ENCODE data around the gene RELT. TPM values are rescaled to one million over a fixed set of nuclear protein-coding genes. Genes with fewer than 3 reads are reported as not detected.

RELT gene
- total RNA-seq, 2 experiments from 2014 or later, result 26.2 to 28.4 TPM

DNA sequence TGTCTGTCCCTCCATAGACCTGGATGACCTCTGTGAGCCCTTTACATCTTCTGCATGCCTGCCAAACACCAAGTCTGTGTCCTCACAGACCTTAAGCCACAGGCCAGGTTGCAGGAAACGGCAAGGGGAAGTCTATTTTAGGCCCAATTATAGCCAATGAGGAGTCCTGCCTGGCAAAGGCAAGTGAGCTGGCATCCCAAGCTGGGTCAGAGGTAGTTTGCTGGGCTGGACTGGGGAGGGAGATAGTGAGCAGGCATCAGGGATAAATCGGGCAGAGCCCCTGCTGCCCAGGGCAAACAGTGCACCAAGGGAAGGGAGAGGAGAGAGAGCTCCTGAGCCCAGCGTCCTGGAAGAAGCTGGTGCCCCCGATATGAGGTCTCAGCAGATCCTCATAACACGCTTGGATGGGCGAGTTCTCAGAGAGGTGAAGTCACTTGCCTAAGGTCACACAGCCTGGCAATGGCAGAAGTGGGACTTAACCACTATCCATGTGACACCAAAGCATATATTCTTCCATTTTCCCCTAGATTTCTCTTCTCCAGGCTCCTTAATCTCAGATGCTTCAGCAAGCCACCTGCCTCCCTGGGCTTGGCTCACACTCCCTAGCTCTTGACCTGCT, 3.7 kb upstream of the RELT start:
- no peak for ATAC-seq (ENCODE audit: low read depth)
- peaks cover 3% of the 10 kb centered on the region for H3K36me3 Mint-ChIP-seq
- DNase-seq, result no peak
- peaks cover 16% of the 10 kb centered on the region for H3K4me1 Mint-ChIP-seq
- H3K27ac Mint-ChIP-seq, result peak overlapping the region; percentile 24
- no peak overlapping the region for H3K4me3 Mint-ChIP-seq
- POLR2A ChIA-PET, result interaction anchor here (1.3 kb wide), 1 partner anchor 13 kb away, joined by 3 read pairs; no protein-coding TSS in a partner anchor
- H3K9me3 Mint-ChIP-seq, result no peaks in the 10 kb centered on the region
- no peaks in the 10 kb centered on the region for H3K27me3 Mint-ChIP-seq

DNA sequence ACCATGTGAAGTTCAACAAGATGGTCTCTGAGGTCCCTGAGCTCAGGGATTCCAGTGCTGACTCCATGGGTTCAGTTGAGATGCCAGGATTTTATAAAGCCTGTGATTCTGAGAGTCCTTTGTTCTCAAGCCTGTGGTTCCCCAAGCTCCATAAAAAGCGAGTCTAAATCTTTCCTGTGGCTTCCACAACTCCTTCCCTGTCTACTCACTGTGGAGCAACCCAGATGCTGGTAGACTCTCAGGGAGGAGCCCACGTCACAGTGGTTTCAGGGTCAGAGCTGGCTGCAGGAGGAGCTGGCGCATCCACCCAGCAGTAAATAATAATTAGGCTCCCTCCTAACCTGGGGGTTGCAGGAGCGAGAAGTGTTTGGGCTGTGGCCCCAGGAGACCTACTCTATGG, 2.0 kb upstream of the RELT start:
- no peak overlapping the region for H3K4me3 Mint-ChIP-seq
- no peaks in the 10 kb centered on the region for H3K27me3 Mint-ChIP-seq
- peaks cover 30% of the 10 kb centered on the region for H3K4me1 Mint-ChIP-seq
- no peak overlapping the region for H3K27ac Mint-ChIP-seq
- ATAC-seq (ENCODE audit: low read depth), result no peak
- H3K9me3 Mint-ChIP-seq, result no peaks in the 10 kb centered on the region
- peaks cover 5% of the 10 kb centered on the region for H3K36me3 Mint-ChIP-seq
- POLR2A ChIA-PET, result no interaction called here
- no peak for DNase-seq

DNA sequence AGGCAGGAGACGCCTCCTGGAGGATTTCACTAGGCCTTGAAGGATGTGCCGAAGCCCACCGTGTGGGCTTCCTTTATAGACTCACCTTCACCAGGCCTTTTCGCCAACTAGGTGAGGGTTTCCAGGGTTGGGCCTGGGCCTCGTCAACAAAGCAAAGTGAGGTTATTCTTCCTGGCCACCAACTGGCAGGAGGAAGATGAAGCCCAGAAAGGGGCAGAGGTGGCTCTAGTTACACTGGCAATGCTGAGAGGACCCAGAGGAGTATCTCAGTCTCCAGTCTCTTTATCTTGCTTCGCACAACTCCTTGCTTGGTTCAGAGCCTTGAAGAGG, 404 bp upstream of the RELT start:
- Mint-ChIP-seq H3K36me3 (peaks cover 5% of the 10 kb centered on the region), H3K9me3 (no peaks in the 10 kb centered on the region), H3K4me1 (peaks cover 34% of the 10 kb centered on the region), H3K27ac (peak overlapping the region; percentile 91), H3K4me3 (peak overlapping the region; percentile 70), H3K27me3 (no peaks in the 10 kb centered on the region)
- DNase-seq (no peak), ATAC-seq (ENCODE audit: low read depth) (no peak)
- POLR2A ChIA-PET, result interaction anchor here (2.0 kb wide), 3 partner anchors 10 to 25 kb away, joined by 8 to 10 read pairs (median 9); no protein-coding TSS in a partner anchor

DNA sequence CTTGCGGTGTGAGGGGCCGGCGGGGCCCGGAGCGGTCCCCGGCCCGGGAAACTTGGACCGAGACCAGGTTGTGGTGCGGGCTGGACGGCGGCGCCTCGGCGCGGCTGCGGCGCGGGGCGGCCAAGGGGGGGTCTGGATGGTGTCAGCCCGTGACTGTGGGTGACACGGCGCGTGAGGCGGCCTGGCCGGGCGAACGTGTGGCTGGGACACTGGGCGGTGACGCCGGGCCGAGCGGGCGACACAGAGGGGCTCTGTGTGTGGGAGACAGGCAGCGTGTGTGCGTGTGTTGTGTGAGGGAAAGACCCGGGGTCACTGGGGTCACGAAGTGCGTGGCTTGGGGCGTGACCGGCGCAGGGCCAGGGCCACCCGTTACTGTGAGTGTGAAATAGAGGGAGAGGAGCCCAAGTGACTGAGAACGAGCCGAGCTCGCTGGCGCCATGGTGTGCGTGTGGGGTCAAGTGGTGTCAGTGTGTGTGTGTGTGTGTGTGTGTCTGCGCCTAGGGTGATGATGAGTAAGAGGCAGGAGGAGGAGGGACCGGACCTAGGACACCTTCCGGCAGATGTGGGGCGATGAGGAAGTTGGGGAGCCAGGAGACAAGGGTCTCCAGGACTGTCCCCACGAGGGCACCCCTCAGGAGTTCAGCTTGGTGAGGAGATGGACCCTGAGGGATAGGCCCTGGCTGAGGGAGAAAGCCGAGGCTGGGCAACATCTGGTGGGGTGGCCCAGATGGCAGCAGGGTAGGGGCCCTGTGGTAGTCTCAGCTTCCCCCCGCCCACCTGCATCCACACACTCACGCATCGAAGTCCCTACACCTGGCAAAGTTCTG, 817 bp downstream of the RELT start:
- peak; percentile 72 for DNase-seq
- Mint-ChIP-seq H3K27ac (peak overlapping the region; percentile 91), H3K36me3 (peaks cover 5% of the 10 kb centered on the region), H3K27me3 (no peaks in the 10 kb centered on the region), H3K9me3 (no peaks in the 10 kb centered on the region), H3K4me1 (peaks cover 36% of the 10 kb centered on the region), H3K4me3 (peak overlapping the region; percentile 93)
- peak; percentile 27 for ATAC-seq (ENCODE audit: low read depth)
- POLR2A ChIA-PET, result interaction anchor here (0.8 to 2.0 kb wide), 7 partner anchors 8 to 271 kb away, joined by 3 to 10 read pairs (median 4); no protein-coding TSS in a partner anchor

- POLR2A ChIA-PET, result interaction anchor here (0.9 kb wide), 1 partner anchor 13 kb away, joined by 3 read pairs; no protein-coding TSS in a partner anchor
- Mint-ChIP-seq H3K9me3 (no peaks in the 10 kb centered on the region), H3K36me3 (peaks cover 5% of the 10 kb centered on the region), H3K27ac (peak overlapping the region; percentile 54), H3K4me1 (peaks cover 48% of the 10 kb centered on the region), H3K4me3 (no peak overlapping the region), H3K27me3 (no peaks in the 10 kb centered on the region)
- no peak for ATAC-seq (ENCODE audit: low read depth)
- no peak for DNase-seq
These were observed 3.1 kb downstream of the RELT start for GRCh38 chr11:73379189-73379880.

DNA sequence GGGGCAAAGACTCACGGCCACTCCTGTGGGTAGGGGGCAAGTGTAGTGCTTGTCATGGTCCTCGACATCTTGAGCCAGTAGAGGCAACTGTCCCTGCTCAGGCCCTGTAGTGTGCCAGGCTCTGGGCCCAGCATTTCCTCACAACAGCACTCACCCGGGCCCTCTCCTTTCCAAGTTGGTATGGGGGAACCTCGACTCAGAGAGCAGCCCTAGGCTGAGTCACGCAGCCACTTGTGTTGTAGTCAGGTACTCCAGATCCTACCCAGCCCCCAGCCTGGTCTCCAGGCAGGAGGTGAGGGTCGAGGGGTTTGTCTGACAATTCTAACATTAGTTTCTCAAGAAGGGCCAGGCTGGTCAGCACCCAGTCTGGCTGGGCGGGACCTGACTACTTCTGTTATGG, 4.1 kb downstream of the RELT start:
- H3K27me3 Mint-ChIP-seq, result no peaks in the 10 kb centered on the region
- H3K9me3 Mint-ChIP-seq, result no peaks in the 10 kb centered on the region
- H3K27ac Mint-ChIP-seq, result no peak overlapping the region
- ATAC-seq (ENCODE audit: low read depth) (no peak), DNase-seq (no peak)
- POLR2A ChIA-PET, result interaction anchor here (0.6 kb wide), 1 partner anchor 15 kb away, joined by 3 read pairs; no protein-coding TSS in a partner anchor
- H3K4me3 Mint-ChIP-seq, result no peak overlapping the region
- H3K36me3 Mint-ChIP-seq, result peaks cover 5% of the 10 kb centered on the region
- H3K4me1 Mint-ChIP-seq, result peaks cover 56% of the 10 kb centered on the region

GRCh38 chr11:73380897-73381410, 4.8 kb downstream of the RELT start:
- ATAC-seq (ENCODE audit: low read depth), result no peak
- Mint-ChIP-seq H3K9me3 (no peaks in the 10 kb centered on the region), H3K27ac (peak overlapping the region; percentile 61), H3K4me3 (no peak overlapping the region), H3K36me3 (peaks cover 5% of the 10 kb centered on the region), H3K27me3 (no peaks in the 10 kb centered on the region), H3K4me1 (peaks cover 57% of the 10 kb centered on the region)
- POLR2A ChIA-PET, result no interaction called here
- DNase-seq, result no peak

DNA sequence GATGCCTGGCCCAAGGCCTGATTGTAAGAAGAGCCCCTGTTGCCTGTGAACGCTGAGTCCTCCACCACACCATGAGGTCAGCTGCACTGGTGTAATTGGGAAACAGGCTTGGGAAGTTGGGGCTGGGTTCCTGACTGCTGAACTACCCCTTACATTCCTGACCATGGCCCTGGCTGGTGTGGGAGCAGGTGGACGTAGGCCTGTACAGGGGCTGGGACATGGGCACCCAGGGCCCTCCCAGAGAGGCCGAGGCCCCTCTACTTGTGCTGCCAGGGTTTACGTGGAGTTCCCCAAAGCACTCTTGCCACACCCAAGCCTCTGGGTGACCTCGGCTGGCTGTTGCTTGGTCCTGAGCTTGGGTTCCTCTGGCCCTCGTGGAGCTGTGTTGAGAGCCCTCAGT, 5.4 kb downstream of the RELT start:
- H3K4me1 Mint-ChIP-seq, result peaks cover 64% of the 10 kb centered on the region

GRCh38 chr11:73382183-73382582, 6.0 kb downstream of the RELT start:
- DNase-seq (no peak), ATAC-seq (ENCODE audit: low read depth) (no peak)
- Mint-ChIP-seq H3K4me1 (peaks cover 67% of the 10 kb centered on the region), H3K9me3 (no peaks in the 10 kb centered on the region), H3K36me3 (peaks cover 3% of the 10 kb centered on the region), H3K4me3 (no peak overlapping the region), H3K27me3 (no peaks in the 10 kb centered on the region), H3K27ac (peak overlapping the region; percentile 71)
- POLR2A ChIA-PET, result no interaction called here

More for the DNA sequence above, 5.4 kb downstream of the RELT start:
- Mint-ChIP-seq H3K27ac (no peak overlapping the region), H3K9me3 (no peaks in the 10 kb centered on the region), H3K4me3 (no peak overlapping the region), H3K36me3 (peaks cover 5% of the 10 kb centered on the region), H3K27me3 (no peaks in the 10 kb centered on the region)
- POLR2A ChIA-PET, result no interaction called here
- DNase-seq, result no peak
- no peak for ATAC-seq (ENCODE audit: low read depth)

DNA sequence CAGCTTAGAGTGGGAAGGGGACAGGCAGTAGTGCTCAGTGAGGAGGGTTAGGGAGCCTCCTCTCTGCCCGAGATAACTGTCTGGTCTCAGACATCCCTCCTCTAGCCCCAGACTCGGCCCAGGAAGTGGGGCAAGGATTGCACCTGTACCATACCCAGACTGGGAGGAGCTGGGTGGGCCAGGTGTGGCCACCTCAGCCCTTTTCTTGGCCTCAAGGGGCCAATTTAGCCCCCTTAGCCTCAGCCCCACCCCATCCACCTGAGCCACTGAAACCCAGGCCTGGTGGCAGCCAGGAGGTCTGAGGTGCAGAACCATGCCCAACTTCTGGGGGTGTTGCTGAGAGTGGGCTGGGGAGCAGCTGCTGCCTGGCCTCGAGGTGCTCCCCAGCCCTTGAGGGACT, 6.5 kb downstream of the RELT start:
- POLR2A ChIA-PET, result interaction anchor here (0.9 kb wide), 1 partner anchor 17 kb away, joined by 3 read pairs; no protein-coding TSS in a partner anchor
- no peak for ATAC-seq (ENCODE audit: low read depth)

DNA sequence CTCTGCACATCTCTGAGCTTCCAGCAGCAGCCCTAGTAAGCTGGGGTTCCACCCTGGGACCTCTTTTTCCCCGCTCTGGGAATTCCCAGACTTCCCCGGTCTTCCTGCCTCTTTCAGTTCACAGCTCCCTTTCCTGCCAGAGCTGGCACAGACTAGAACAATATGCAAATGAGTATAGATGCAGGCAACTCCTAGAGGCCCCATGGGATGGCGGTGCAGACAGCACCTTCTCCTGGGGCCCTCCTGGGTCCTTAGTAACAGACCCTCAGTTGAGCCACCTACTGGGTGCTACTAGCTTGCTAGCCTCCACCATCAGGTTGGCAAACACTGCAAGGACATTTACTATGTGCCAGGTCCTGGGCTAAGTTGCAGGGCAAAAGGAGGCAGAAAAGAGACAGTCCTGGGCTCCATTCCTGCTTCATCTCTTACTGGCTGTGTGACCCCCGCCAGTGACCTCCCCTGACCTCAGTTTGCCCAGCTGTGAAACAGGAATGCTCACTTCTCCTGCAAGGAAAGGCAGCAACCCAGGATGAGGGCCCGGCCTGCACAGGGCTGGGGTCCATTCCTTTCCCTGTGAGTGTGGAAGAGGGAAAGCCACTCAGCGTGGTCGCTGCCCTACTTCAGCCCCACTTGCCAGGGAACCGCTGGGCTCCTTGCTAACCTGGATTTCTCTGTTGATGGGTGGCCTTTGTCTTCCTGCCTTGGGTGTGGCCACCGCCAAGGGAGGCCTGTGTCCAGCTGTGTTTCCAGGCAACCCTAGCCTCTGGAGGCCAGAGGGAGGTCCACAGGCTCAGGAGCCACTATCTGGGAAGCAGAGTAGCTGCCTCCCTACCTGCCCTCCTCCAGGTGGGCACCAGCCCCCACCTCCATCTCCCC, 7.3 kb downstream of the RELT start:
- no peaks in the 10 kb centered on the region for H3K27me3 Mint-ChIP-seq
- peaks cover 67% of the 10 kb centered on the region for H3K4me1 Mint-ChIP-seq
- H3K27ac Mint-ChIP-seq, result peak overlapping the region; percentile 91
- ATAC-seq (ENCODE audit: low read depth), result no peak
- POLR2A ChIA-PET, result interaction anchor here (0.9 to 1.7 kb wide), 4 partner anchors 18 to 1109 kb away, joined by 3 read pairs; no protein-coding TSS in a partner anchor
- no peak for DNase-seq
- H3K4me3 Mint-ChIP-seq, result peak overlapping the region; percentile 78
- no peaks in the 10 kb centered on the region for H3K36me3 Mint-ChIP-seq
- no peaks in the 10 kb centered on the region for H3K9me3 Mint-ChIP-seq

More for the DNA sequence above, 6.5 kb downstream of the RELT start:
- peaks cover 2% of the 10 kb centered on the region for H3K36me3 Mint-ChIP-seq
- H3K27ac Mint-ChIP-seq, result peak overlapping the region; percentile 45
- H3K27me3 Mint-ChIP-seq, result no peaks in the 10 kb centered on the region
- H3K4me1 Mint-ChIP-seq, result peaks cover 69% of the 10 kb centered on the region
- H3K4me3 Mint-ChIP-seq, result no peak overlapping the region
- no peaks in the 10 kb centered on the region for H3K9me3 Mint-ChIP-seq
- DNase-seq, result no peak

- H3K36me3 Mint-ChIP-seq, result peaks cover under 1% of the 10 kb centered on the region
- H3K27me3 Mint-ChIP-seq, result no peaks in the 10 kb centered on the region
- POLR2A ChIA-PET, result interaction anchor here (1.0 to 1.8 kb wide), 5 partner anchors 14 to 1109 kb away, joined by 3 to 7 read pairs (median 3); no protein-coding TSS in a partner anchor
- ATAC-seq (ENCODE audit: low read depth), result no peak
- peaks cover 62% of the 10 kb centered on the region for H3K4me1 Mint-ChIP-seq
- H3K27ac Mint-ChIP-seq, result peak overlapping the region; percentile 91
- peak overlapping the region; percentile 78 for H3K4me3 Mint-ChIP-seq
- H3K9me3 Mint-ChIP-seq, result no peaks in the 10 kb centered on the region
- DNase-seq, result no peak
These were observed 7.9 kb downstream of the RELT start for GRCh38 chr11:73384125-73384441.

Data from activated naive CD8-positive, alpha-beta T cell treated with anti-CD3 and anti-CD28 coated beads, Interleukin-2, amount 10 ng/mL, durations not matched to agents 7 days and 5 days (primary cell).